Measurements from ENCODE around the gene INTS3. TPM values are rescaled to one million over a fixed set of nuclear protein-coding genes. Genes with fewer than 3 reads are reported as not detected.

Gene INTS3, protein sequence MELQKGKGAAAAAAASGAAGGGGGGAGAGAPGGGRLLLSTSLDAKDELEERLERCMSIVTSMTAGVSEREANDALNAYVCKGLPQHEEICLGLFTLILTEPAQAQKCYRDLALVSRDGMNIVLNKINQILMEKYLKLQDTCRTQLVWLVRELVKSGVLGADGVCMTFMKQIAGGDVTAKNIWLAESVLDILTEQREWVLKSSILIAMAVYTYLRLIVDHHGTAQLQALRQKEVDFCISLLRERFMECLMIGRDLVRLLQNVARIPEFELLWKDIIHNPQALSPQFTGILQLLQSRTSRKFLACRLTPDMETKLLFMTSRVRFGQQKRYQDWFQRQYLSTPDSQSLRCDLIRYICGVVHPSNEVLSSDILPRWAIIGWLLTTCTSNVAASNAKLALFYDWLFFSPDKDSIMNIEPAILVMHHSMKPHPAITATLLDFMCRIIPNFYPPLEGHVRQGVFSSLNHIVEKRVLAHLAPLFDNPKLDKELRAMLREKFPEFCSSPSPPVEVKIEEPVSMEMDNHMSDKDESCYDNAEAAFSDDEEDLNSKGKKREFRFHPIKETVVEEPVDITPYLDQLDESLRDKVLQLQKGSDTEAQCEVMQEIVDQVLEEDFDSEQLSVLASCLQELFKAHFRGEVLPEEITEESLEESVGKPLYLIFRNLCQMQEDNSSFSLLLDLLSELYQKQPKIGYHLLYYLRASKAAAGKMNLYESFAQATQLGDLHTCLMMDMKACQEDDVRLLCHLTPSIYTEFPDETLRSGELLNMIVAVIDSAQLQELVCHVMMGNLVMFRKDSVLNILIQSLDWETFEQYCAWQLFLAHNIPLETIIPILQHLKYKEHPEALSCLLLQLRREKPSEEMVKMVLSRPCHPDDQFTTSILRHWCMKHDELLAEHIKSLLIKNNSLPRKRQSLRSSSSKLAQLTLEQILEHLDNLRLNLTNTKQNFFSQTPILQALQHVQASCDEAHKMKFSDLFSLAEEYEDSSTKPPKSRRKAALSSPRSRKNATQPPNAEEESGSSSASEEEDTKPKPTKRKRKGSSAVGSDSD
- total RNA-seq (2014; rRNA removed; shearing (Covaris generic); ENCODE audit: low replicate concordance) = 22.4 and 29.4 TPM in 2 replicates

DNA sequence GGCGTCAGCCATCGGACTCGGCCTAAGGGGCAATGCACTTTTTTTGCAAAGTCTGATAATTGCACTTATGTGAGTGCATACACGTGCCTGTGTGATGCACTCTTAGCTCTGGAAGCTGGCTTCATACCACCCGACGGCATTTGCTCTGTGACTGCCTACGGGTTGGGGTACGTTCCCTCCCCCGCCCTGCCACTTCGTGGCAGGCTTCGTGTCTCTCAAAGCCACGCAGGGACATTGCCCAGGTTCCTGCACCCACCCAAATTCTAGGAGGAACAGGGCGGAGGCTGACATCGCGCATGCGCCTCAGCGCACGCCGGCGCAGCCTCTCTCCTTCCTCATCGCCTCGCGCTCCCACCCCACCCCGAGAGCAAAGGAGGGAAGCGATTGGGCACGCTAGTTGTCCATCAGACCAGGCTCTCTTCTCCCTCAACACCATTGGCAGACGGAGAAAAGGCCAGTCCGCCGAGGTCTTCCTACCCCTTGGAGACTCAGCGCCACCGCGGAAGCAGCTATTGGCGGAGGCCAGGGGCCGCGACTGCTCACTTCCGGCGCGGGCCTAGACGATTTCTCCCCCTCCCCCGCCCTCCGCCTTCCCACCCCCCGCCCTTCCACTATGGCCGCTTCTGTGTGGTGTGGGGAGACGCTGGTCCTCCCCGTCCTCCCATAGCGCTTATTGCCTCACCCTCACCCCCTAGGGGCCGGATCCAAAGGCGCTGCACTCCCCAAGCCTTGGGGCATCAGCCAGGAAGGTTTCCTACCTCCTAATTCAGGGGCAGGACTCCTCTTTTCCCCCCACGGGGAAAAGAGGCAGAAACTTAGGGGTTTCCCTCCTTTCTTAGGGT, at the start of gene INTS3:
Gene INTS3, plus strand, starts transcription at position 588 of the 842 bp plus-strand sequence. CDS start 585 bp downstream, outside the sequence.
- peaks cover 16% of the 10 kb centered on the region for H3K36me3 ChIP-seq
- peak within 1 kb of the TSS; percentile 98 for H3K4me3 ChIP-seq
- H3K27me3 ChIP-seq = no peaks in the 10 kb centered on the region
- no peaks in the 10 kb centered on the region for H3K9me3 ChIP-seq
- DNase-seq = peak; percentile 100

GRCh38 chr1:153678519-153679336, 49.1 kb upstream of the INTS3 start, which contains the start of gene NPR1:
Gene NPR1 (plus strand): TSS chr1:153678688. CDS start chr1:153679109, 421 bp downstream.
- H3K4me3 ChIP-seq = peak within 1 kb of the TSS; percentile 39
- no peaks in the 10 kb centered on the region for H3K9me3 ChIP-seq
- DNase-seq = peak; percentile 66
- H3K36me3 ChIP-seq = no peaks in the 10 kb centered on the region
- peaks cover 21% of the 10 kb centered on the region for H3K27me3 ChIP-seq

DNA sequence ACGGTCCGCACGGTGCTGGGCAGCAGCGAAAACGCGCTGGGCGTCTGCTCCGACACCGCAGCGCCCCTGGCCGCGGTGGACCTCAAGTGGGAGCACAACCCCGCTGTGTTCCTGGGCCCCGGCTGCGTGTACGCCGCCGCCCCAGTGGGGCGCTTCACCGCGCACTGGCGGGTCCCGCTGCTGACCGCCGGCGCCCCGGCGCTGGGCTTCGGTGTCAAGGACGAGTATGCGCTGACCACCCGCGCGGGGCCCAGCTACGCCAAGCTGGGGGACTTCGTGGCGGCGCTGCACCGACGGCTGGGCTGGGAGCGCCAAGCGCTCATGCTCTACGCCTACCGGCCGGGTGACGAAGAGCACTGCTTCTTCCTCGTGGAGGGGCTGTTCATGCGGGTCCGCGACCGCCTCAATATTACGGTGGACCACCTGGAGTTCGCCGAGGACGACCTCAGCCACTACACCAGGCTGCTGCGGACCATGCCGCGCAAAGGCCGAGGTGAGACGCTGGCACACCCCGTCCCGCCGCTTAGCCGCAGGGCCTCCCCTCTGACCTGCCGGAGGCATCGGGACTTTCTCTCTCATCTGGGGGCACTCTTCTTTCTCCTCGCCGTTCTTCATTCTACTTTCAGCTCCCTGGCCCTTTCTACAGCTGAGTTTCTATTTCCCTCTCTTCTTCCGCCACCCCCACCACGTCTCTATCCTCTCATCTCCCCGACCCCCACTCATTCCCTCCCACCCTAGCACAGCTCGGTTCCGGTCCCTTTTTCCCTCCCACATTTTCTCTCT, 48.3 kb upstream of the INTS3 start:
- Histone ChIP-seq H3K36me3 (no peaks in the 10 kb centered on the region), H3K27me3 (peaks cover 21% of the 10 kb centered on the region), H3K9me3 (no peaks in the 10 kb centered on the region), H3K4me3 (peak overlapping the region; percentile 39)
- no peak for DNase-seq

DNA sequence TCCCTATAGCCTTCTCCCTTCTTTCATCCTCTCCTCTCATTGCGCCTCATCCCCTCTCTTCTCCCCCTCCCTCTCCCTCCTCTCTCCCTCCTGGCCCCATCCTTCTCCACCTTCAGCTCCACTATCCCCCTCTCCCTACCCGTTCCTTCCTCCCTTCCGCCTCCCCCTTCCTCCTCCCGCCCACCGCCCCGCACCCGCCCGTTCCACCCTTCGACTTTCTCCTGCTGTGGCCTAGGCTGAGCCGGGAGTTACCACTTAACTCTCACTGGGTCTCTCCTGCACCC, 47.8 kb upstream of the INTS3 start:
- Histone ChIP-seq H3K36me3 (no peaks in the 10 kb centered on the region), H3K9me3 (no peaks in the 10 kb centered on the region), H3K4me3 (no peak overlapping the region), H3K27me3 (peaks cover 21% of the 10 kb centered on the region)
- DNase-seq = no peak

DNA sequence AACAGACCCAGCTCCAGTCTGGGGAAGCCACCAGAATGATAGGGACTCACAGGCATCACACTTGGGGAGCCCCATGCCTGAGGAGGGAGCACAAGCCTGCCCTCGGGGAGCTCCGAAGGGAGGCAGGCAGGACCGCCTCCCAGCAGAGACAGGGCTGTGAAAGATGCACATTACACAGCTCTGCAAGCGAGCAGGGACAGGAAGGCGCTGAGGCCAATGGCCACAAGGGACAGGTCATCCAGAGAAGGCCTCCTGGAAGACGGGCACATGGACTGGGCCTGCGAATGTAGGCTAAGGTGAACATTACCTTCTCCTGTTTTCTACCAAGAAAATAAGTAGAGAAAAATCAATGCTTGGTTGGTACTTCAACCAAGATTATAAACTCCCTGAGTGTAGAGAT, 45.1 kb upstream of the INTS3 start:
- Histone ChIP-seq H3K9me3 (no peaks in the 10 kb centered on the region), H3K36me3 (no peaks in the 10 kb centered on the region), H3K27me3 (peaks cover 21% of the 10 kb centered on the region), H3K4me3 (no peak overlapping the region)
- DNase-seq = no peak

DNA sequence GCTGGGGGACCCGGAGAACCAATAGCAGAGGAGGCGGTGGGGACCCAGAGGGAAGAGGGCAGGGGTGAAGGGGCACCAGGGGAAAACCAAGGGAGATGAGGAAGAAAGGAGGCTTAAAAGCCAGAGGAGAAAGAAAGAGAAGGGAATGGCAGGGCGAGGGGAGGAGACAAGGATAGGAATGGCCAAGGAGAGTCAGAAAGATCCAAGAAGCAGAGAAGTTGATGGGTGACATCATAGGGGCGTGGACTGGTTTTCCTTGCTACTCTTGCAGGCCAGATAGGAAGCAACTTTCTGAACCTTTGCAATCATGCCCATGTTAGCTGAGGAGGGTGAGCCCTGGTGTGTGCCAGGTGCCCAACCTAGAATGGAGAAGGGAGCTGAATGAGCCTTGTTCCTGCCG, 44.0 kb upstream of the INTS3 start:
- peaks cover 14% of the 10 kb centered on the region for H3K27me3 ChIP-seq
- H3K36me3 ChIP-seq = no peaks in the 10 kb centered on the region
- DNase-seq = peak; percentile 38
- H3K9me3 ChIP-seq = no peaks in the 10 kb centered on the region
- no peak overlapping the region for H3K4me3 ChIP-seq

GRCh38 chr1:153684892-153685291, 43.0 kb upstream of the INTS3 start:
- no peak for DNase-seq
- Histone ChIP-seq H3K27me3 (peaks cover 4% of the 10 kb centered on the region; the same call in 1 of the 2 replicates), H3K36me3 (no peaks in the 10 kb centered on the region)

GRCh38 chr1:153685544-153686340, 42.1 kb upstream of the INTS3 start:
- DNase-seq = no peak
- H3K27me3 ChIP-seq = peaks cover 2% of the 10 kb centered on the region; the same call in 1 of the 2 replicates
- no peaks in the 10 kb centered on the region for H3K9me3 ChIP-seq
- H3K4me3 ChIP-seq = no peak overlapping the region
- no peaks in the 10 kb centered on the region for H3K36me3 ChIP-seq

More at GRCh38 chr1:153684892-153685291, 43.0 kb upstream of the INTS3 start:
- Histone ChIP-seq H3K9me3 (no peaks in the 10 kb centered on the region), H3K4me3 (no peak overlapping the region)

GRCh38 chr1:153687346-153688125, 40.3 kb upstream of the INTS3 start:
- no peak for DNase-seq
- no peaks in the 10 kb centered on the region for H3K36me3 ChIP-seq
- no peaks in the 10 kb centered on the region for H3K27me3 ChIP-seq
- no peak overlapping the region for H3K4me3 ChIP-seq
- no peaks in the 10 kb centered on the region for H3K9me3 ChIP-seq

DNA sequence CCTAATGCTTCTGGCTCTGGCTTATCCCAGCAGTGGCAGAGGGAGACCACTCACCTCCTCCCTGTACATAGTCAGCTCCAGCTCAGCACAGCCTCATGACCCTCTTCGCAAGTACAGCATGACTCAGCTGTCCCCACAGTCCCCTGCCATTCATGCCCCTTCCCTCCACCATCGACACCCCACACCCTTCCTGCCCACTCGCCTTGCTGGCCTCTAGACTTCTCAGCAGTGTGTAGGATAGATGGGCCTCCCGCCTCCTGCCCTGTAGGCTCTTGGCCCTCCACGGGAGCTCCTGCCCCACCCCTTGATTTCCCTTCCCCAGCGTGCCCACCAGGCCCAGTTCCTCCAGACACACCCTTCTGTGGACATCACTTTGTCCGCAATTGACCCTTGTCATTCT, 39.6 kb upstream of the INTS3 start:
- Histone ChIP-seq H3K9me3 (no peaks in the 10 kb centered on the region), H3K36me3 (no peaks in the 10 kb centered on the region), H3K4me3 (no peak overlapping the region), H3K27me3 (no peaks in the 10 kb centered on the region)
- no peak for DNase-seq

DNA sequence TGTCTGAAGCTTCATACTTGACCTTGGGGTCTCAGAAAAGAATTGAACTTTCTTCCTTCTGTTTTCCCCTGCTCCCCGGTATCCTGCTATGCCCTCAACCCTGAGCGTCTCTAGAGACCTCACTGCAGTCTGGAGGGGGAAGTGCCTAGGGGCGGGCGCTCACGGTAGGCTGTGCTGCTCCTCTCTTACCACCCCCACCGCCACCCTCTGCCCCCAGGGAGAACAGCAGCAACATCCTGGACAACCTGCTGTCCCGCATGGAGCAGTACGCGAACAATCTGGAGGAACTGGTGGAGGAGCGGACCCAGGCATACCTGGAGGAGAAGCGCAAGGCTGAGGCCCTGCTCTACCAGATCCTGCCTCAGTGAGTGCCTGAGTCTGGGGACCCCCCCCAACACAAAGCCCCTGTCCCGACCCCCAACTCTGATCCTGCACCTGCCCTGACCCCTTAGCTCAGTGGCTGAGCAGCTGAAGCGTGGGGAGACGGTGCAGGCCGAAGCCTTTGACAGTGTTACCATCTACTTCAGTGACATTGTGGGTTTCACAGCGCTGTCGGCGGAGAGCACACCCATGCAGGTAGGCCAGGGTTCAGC, 39.0 kb upstream of the INTS3 start:
- no peak for DNase-seq
- Histone ChIP-seq H3K27me3 (no peaks in the 10 kb centered on the region), H3K36me3 (no peaks in the 10 kb centered on the region), H3K4me3 (no peak overlapping the region), H3K9me3 (no peaks in the 10 kb centered on the region)

- Histone ChIP-seq H3K36me3 (no peaks in the 10 kb centered on the region), H3K4me3 (no peak overlapping the region), H3K9me3 (no peaks in the 10 kb centered on the region), H3K27me3 (no peaks in the 10 kb centered on the region)
- no peak for DNase-seq
Measured at GRCh38 chr1:153693466-153693865, 34.4 kb upstream of the INTS3 start.

- DNase-seq = no peak
- no peaks in the 10 kb centered on the region for H3K9me3 ChIP-seq
- H3K4me3 ChIP-seq = no peak overlapping the region
- no peaks in the 10 kb centered on the region for H3K36me3 ChIP-seq
- no peaks in the 10 kb centered on the region for H3K27me3 ChIP-seq
Measured at GRCh38 chr1:153696741-153697140, 31.1 kb upstream of the INTS3 start.

Measured in MG63 (cell line).